ENCODE data around the gene MRPL28.
A peak's percentile ranks its signal among the peaks of the same experiment; 100 is the strongest.
"Not testable (repeated sequence)": the region's sequence is repeated elsewhere in the genome, so short reads cannot be mapped to it uniquely, and the experiment has no call there.

MRPL28 gene

DNA sequence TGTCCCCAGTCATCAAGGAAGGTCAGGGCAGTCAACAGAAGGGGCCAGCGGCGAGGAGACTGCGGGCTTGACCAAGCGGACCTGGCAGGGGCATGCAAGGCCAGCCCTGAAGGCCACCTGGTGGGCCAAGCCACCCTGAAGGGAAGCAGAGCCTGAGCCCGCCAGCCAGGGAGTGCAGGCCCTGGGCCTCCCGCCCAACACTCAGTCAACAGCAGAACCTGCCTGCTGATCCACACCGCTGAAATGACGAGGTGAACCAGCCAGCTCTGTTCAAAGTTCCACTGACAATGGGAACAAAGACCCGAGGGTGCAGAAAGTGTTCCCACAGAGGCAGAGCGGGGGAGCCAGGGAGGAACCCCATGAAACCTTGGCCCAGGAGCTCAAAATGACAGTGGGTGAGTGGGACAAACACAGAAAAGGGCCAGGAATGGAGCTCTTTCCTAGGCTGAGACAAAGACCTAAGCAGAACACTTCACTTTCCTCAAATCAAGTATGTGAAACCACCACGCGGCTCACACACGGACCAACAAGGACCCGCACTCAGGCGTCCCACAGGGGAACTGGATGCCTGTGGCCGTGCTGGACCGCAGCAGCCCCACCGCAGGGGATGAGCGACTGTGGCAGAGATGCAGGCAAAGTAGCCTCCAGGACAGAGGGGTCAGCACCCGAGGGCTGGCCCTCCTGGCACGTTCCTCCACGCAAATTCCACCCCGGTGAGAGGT lies 29.8 kb downstream of the MRPL28 start:
- DNase-seq (ENCODE audit: low read depth, low spot score): no peak

DNA sequence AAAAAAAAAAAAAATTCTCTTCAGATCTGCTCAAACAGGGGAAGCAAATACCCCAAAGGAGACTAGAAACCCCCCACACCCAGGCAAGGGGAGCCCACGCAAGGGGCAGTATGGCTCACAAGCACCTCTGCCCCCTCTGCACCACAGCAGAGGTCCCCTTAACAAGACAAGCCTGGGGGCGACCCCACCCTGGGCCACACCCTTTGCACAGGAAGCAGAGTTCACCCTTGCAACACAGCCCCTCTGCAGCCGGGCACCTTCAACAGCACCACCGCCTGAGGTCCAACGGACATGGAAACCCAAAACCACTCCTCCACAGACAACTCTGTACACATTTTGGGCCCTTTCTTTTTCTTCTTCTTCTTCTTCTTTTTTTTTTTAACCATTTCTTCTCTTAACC lies 30.7 kb downstream of the MRPL28 start:
- DNase-seq (ENCODE audit: low read depth, low spot score): no peak

DNA sequence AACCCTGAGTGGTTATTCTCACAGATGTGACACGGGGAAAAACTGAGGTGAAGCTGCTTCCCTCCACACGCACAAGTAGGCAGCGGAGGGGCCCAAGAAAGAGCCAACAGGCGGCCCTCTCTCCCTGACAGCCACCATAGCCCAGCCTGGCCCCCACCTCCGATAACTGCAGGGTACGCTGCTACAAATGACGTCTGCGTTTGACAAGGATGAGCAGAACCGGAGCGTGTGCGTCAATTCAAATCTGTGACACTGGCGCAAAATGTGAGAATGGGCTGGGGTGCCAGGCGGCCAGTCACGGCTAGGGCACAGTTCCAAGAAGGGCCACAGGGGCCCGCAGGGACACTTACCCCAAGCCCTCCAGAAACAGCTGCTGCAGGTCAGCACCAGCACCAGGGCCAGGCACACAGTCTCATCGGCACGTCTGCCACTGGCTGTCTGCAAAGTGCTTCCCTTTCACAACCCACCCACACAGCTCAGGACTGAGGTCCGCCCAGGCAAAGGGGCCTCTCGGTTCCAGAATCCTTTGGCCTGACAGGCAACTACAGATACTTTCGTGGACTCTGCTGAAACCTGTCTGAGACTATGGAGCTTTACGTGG lies 32.3 kb downstream of the MRPL28 start:
- no peak for DNase-seq (ENCODE audit: low read depth, low spot score)

DNA sequence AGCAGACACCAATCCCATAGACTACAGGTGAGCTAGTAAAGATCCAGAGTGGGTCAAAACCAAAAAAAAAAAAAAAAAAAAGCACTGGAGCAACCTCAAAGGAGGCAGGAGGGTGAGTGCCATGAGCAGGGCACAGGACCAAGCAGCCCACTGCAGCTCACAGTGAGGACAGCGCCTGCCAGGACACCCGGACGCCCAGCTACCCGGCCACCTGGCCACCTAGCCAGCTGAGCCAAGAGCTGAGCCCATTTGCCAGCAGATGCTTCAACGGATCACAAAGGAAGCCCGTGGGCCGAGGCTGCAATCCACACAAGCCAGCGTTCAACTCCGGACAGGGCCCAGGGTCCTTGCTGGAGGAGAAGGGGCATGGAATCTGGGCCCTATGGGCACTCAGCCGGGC lies 32.9 kb downstream of the MRPL28 start:
- no peak for DNase-seq (ENCODE audit: low read depth, low spot score)

DNA sequence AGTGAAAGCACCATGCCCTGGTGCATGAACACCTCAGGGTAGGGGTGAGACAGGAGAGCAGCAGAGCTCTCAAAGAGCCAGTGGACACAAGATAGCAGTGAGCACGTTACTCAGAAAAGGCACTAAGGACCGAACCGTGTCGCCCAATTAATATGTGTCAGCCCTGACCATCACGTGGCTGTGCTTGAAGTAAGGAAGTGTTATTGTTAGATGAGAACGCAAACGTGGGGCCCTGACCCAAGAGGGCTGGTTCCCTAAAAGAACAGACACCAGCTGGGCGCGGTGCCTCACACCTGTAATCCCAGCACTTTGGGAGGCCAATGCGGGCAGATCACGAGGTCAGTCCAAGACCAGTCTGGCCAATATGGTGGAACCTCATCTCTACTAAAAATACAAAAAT lies 34.1 kb downstream of the MRPL28 start:
- no peak for DNase-seq (ENCODE audit: low read depth, low spot score)

DNA sequence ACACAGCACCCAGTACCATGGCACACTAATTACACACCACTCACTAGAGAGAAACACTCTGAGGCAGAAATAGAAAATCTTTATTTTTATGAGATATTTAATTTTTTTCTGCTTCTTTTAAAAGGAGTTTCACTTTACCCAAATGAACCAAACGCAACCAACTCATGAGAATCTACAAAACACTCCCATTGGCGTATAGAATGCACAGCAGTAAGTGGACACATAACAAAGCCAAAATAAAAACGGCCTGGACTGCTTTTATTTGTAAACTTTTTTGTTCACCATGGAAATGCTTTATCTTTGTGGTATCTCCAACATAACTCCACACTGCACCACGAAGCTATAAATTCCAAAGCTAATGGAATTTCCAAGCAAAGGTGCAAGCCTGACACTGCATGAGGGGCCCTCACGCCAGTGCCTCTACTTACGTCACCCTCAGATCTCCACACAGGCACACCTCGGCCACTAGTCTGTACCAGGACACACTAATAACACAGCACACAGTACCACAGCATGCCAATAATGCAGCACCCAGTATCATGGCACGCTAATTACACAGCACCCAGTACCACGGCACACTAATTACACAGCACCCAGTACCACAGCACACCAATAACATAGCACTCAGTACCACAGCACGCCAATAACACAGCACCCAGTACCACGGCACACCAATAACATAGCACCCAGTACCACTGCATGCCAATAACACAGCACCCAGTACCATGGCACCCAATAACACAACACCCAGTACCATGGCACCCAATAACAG lies 35.3 kb downstream of the MRPL28 start:
- DNase-seq (ENCODE audit: low read depth, low spot score): not testable (repeated sequence)

DNA sequence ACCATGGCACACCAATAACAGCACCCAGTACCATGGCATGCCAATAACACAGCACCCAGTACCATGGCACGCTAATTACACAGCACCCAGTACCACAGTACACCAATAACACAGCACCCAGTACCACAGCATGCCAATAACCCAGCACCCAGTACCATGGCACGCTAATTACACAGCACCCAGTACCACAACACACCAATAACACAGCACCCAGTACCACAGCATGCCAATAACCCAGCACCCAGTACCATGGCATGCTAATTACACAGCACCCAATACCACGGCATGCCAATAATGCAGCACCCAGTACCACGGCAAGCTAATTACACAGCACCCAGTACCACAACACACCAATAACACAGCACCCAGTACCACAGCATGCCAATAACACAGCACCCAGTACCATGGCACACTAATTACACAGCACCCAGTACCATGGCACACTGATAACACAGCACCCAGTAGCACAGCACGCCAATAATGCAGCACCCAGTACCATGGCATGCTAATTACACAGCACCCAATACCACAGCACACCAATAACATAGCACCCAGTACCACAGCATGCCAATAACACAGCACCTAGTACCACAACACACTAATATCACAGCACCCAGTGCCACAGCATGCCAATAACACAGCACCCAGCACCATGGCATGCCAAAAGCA lies 36.0 kb downstream of the MRPL28 start:
- DNase-seq (ENCODE audit: low read depth, low spot score): not testable (repeated sequence)

DNA sequence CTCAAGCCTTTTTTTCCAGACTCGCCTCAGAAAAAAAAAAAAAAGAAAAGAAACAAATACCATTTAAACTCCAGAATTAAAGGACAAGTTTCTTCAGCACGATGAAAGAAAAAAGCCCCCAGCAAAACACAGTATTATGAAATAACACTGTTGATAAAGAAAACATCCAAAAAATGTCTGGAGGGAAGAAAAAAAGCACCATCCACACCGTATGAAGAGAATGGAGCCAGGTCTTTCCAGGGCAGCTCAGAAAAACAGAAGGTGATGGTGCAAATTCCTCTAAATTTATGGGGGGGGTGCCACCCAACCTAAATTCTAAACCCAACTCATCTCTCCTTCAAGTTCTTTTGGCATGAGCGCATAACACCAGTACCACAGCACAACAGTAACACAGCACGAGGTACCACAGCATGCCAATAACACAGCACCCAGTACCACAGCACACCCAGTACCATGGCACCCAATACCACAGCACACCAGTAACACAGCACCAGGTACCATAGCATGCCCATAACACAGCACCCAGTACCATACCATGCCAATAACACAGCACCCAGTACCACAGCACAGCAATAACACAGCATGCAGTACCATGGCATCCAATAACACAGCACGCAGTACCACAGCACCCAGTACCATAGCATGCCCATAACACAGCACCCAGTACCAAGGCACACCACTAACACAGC lies 36.8 kb downstream of the MRPL28 start:
- no peak for DNase-seq (ENCODE audit: low read depth, low spot score)

DNA sequence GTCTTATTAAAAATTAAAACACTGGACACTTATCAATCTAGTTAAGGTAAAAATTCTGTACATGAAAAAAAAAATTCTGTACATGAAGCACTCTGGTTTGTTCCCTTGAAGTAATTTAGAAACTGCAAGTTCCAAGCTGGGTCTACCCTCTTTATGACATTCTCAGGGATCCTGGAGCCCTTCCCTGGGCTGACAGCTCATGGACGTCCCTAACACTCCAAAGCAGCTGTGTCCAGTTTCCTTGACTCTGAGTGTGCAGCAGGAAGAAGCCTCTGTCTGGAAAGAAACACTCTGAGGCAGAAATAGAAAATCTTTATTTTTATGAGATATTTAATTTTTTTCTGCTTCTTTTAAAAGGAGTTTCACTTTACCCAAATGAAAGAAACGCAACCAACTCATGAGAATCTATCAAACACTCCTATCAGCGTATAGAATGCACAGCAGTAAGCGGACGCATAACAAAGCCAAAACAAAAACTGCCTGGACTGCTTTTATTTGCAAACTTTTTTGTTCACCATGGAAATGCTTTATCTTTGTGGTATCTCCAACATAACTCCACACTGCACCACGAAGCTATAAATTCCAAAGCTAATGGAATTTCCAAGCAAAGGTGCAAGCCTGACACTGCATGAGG lies 39.0 kb downstream of the MRPL28 start:
- DNase-seq (ENCODE audit: low read depth, low spot score): not testable (repeated sequence)

DNA sequence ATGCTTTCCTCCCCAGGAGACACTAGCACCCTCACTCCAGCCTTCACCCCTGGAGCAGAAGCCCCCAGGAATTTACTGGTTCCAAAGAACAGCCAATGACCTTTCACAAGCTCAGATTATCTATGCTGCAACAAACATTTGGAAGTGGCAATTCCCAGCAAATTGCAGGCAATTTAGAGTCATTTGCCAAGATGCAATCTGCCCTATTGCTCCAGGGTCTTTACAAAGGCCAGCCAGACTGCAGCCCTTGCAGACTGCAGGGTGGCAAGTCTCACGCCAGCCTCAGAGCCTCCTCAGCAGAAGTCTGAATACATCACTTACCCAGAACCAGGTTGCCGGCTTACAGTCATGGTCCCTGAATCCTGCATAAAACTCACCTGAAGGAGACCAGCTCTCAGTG lies 39.6 kb downstream of the MRPL28 start:
- no peak for DNase-seq (ENCODE audit: low read depth, low spot score)

DNA sequence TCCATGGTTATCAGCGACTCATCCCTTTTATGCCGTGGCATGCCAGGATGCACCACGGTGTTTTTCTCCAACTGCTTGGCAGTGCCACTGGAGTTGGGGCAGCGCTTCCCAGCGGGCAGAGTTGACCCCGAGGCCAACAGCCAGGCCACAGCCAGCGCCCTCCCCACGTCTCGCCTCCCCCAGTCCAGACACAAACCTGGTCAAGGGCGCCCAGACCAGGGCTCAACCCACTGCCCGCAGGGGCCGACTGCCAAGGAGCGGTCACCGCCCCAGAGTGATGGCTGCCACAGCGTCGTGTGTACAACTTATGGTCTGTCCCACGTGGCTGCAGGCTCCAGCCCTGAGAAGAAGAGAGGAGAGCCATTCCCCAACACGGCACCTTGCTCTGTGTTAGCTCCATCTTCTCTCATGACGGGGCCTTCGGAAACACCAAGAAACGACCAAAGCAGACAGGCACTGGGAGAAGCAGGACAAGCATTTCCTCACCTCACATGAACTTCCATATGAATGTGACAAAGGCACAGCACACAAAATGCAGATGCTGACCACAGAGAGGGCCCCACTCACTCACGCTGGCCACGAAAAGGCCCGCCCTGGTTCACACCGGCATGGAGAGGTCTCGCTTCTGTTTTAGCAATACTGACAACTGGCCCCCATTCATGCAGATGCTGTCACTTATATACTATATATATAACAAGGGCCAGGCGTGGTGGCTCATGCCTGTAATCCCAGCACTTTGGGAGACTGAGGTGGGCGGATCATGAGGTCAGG lies 44.8 kb downstream of the MRPL28 start:
- no peak for DNase-seq (ENCODE audit: low read depth, low spot score)

DNA sequence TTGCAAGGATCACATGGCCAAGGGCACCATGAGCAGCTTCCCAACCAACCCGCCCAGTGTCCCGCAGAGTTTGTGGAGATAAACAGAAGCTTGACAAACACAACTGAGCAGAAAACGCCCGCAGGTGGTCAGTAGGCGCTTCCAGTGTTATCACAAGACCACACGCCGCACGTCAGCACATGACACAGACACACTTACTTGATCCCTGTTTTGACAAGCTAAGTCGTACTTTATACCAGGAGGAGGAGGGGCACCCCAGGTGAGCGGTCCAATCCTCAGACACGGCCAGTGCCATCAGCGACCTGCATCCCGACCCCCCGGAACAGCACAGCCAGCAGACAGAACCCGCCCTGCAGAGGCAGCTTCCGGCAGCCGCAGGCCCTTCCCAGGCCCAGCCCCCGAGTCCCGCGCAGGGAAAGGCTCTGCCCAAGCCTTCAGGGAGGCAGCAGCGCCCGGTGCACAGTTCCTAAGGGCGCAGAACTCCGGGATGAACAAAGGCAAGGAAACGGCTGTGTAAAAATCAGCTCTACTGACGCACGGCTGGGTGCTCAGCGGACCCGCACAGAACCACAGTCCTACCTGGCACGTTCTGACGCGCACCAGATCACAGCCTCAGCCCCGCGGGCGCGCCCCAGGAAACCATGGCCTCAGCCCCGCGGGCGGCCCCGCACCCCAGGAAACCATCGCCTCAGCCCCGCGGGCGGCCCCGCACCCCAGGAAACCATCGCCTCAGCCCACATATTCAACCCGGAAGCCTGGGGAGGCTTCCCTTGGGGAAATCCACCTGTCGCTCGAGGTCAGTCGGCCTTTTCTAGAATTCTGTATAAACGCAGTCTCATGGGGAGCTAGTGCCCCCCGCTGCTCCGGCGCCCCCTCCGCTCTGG lies 45.6 kb downstream of the MRPL28 start:
- DNase-seq (ENCODE audit: low read depth, low spot score): peak; percentile 8

DNA sequence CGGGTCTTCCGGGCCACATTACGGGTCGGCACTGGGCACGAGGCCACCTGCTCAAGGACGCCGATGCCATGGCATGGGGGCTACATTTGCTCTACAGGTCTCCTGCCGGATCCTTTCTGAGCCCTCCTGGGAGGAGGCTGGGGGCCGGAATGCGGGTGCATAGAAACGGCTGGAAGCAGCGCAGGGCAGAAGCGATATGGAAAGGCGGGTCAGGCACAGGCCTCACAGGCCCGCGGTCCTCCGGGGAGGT lies 46.2 kb downstream of the MRPL28 start:
- DNase-seq (ENCODE audit: low read depth, low spot score): no peak

DNA sequence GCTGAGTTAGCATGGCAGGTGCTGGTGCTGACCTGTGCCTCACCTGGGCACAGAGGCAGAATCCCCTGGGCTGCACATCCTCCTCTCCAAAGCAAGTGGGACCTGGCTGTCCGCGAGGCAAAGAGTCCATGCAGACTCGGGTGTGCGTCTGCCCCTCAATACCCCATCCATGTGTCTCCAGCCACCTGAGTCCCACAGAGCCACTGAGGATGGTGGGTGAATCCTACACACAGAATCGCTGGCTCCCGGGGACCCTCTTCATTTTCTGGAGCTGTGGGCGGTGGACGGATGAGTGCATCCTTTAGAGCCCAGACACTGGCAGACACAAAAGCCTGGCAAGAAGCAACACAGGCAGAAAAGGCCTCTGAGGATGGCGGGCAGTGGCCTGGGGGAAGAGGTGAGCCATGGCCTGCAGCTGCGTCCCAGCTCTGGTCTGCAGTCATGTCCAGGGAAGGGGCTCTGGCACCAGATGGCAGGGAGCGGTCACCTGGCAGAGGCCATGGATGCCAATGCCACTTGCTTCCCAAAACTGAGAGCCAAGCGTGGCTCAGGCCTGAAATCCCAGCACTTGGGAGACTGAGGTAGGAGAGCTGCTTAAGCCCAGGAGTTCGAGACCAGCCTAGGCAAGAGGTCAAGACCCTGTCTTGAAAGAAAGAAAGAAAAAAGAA lies 47.7 kb downstream of the MRPL28 start:
- DNase-seq (ENCODE audit: low read depth, low spot score): no peak

DNA sequence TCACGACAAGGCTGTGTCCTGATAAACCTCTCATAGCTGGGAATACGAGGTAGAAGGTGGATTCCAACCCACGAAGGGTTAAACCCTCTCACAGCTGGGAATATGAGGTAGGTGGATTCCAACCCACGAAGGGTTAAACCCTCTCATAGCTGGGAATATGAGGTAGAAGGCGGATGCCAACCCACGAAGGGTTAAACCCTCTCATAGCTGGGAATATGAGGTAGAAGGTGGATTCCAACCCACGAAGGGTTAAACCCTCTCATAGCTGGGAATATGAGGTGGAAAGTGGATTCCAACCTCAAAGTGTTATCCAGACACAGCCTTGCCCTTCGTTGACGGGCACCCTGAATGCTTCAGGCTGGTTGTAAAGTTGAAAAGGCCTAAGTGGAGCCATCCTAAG lies 48.8 kb downstream of the MRPL28 start:
- DNase-seq (ENCODE audit: low read depth, low spot score): no peak

DNA sequence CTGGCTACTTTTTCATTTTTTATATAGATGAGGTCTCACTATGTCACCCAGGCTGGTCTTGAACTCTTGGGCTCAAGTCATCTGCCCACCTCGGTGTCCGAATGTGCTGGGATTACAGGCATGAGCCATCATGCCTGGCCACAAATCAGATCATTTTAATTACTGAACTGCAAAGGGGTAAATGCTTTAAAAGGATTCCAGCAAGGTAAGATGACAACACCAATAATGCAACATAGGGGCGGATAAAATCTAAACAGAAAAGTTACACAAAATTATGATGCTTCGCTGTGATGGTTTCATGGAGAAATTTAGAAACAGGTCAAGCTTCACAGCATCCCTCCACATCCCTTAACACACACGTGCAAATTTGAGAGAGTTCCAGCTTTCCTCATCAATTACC lies 50.1 kb downstream of the MRPL28 start:
- DNase-seq (ENCODE audit: low read depth, low spot score): no peak

DNA sequence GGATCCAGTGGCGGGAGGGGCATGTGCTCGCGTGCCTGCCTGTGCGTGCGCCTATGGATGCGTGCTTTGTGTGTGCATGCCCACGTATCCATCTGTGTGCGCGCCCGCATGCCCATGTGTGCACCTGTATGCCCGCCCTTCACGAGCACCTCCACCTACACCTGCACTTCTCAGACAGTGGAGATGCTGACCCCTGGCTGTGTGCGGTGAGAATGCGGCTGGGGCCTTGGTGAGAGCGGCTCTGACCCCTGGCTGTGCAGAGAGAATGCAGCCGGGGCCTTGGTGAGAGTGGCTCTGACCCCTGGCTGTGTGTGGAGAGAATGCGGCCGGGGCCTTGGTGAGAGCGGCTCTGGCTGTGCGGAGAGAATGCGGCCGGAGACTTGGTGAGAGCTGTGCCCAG lies 51.7 kb downstream of the MRPL28 start:
- no peak for DNase-seq (ENCODE audit: low read depth, low spot score)

DNA sequence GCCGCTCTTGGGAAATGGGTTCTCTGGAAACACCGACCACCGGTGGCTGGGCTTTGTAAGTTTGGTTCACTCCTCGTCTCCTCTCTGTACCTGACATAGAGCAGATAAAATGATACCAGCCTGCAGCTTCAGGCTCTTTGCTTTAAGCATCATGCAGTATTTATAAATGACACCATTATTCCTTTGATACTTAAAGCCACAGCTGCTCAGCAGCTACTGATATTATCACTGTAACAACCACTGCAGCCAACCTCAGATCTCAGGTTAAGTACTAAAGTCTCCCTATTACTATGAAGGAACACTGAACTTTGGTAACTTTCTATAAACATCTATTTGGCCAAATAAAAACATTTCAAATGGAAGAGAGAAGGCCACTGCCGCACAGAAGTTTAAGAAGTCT lies 52.8 kb downstream of the MRPL28 start:
- DNase-seq (ENCODE audit: low read depth, low spot score): no peak

Data from activated naive CD8-positive, alpha-beta T cell treated with anti-CD3 and anti-CD28 coated beads, Interleukin-2, amount 50 U/mL, for 16 hours (primary cell).